Upper lobe of left lung (tissue), 6 donors: Measurements from ENCODE around the gene CFAP58. TPM values are rescaled to one million over a fixed set of nuclear protein-coding genes. Genes with fewer than 3 reads are reported as not detected.

Source experiments
- ATAC-seq, 2 donors: fragments of 200-7000 bp; cut with Tn5 transposase; one replicate each; pipeline ENCODE4 v1.9.1; 2022; ENCODE audit warnings: mild to moderate bottlenecking in 2 of 2, moderate library complexity in 2 of 2; ENCODE audit not compliant: low FRiP score in 2 of 2
- DNase-seq, 2 donors: peaks; one replicate each; pipeline ENCODE4 v3.0.0-alpha.2; 2019 to 2020
- H3K27ac ChIP-seq, 4 donors: fragments of 200-600 bp; sonication (generic); one replicate each; pipeline ENCODE4 v1.5.1; 2016 to 2019
- H3K27me3 ChIP-seq, 4 donors: fragments of 200-600 bp; sonication (generic); one replicate each; pipeline ENCODE4 v1.5.1; 2017 to 2019
- H3K36me3 ChIP-seq, 4 donors: fragments of 200-600 bp; sonication (generic); one replicate each; pipeline ENCODE4 v1.5.1; 2016 to 2019
- H3K4me1 ChIP-seq, 4 donors: fragments of 200-600 bp; sonication (generic); one replicate each; pipeline ENCODE4 v1.5.1; 2018 to 2019
- H3K4me3 ChIP-seq, 4 donors: fragments of 200-600 bp; sonication (generic); one replicate each; pipeline ENCODE4 v1.5.1; 2017 to 2019; ENCODE audit warnings: mild to moderate bottlenecking in 2 of 4, moderate library complexity in 1 of 4
- H3K9me3 ChIP-seq, 4 donors: fragments of 200-600 bp; sonication (generic); one replicate each; pipeline ENCODE4 v1.5.1; 2018 to 2019
- EP300 ChIP-seq, 4 donors: sonication (generic); formaldehyde crosslinking; IDR thresholded peaks; one replicate each; pipeline ENCODE4 v1.5.1; 2017; ENCODE audit warnings: antibody characterized with exemption in 4 of 4, control low read depth in 2 of 4
- POLR2A ChIP-seq, 4 donors: fragments of 450-650 bp; IDR thresholded peaks; one replicate each; pipeline ENCODE4 v1.5.1; 2016 to 2017; ENCODE audit warnings: antibody characterized with exemption in 4 of 4, mild to moderate bottlenecking in 2 of 4
- POLR2AphosphoS5 ChIP-seq, 2 donors: sonication (generic); formaldehyde crosslinking; IDR thresholded peaks; one replicate each; pipeline ENCODE4 v1.5.1; 2017; ENCODE audit warnings: antibody characterized with exemption in 2 of 2
- WGBS, 2 donors: methylation state at CpG; one replicate each; pipeline ENCODE4 v1.1.5; 2017 to 2018; 5-methylcytosine and 5-hydroxymethylcytosine counted together
- total RNA-seq, 6 donors: library from RNA; depleted of rRNA in 4 of 6; stranded (reverse); fragments of >200 nt in 4 of 6; gene quantifications; one replicate each; pipeline versions ENCODE4 v1.1.0 to v1.2.1, GENCODE V29; 2016 to 2021
- TF ChIP-seq, protein P1 (sequence below), 6 experiments: fragments of 450-650 bp in 4 of 6; fragments of 200-600 bp in 2 of 6; sonication (generic) in 2 of 6; IDR thresholded peaks; one replicate each; pipeline ENCODE4 v1.5.1; 2016 to 2019; ENCODE audit warnings: antibody characterized with exemption in 6 of 6
- donor health status: DM: no; HTN: no; CAD: no; lungs with moderate emphysema.
- donor health status: DM: no; HTN: yes; CAD: no; lungs with severe emphysema.

CFAP58 gene
- total RNA-seq, 6 donors from 2014 or later = 0.14 to 11.0 (median 1.0) TPM

DNA sequence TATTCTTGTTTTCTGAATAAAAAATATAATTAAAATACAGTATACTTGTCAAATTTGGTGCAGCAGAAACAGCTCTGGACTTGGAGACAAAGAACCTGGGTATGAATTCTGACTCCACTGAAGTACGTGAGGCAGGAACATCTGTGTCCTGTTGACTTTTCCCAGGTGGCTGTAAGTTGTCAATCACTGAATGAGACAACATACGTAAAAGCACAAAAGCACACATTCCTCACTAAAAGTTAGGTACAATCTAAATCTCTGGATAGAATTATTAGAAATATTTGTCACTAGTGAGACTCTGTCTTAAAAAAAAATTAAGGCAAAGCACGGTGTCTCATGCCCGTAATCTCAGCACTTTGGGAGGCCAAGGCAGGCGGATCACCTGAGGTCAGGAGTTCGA, 18.1 kb downstream of the CFAP58 start:
- no peak for TF ChIP-seq POLR2AphosphoS5 (IDR thresholded peaks at IDR 0.05)
- TF ChIP-seq POLR2A (IDR thresholded peaks at IDR 0.05) = no peak
- TF ChIP-seq, protein P1, sequence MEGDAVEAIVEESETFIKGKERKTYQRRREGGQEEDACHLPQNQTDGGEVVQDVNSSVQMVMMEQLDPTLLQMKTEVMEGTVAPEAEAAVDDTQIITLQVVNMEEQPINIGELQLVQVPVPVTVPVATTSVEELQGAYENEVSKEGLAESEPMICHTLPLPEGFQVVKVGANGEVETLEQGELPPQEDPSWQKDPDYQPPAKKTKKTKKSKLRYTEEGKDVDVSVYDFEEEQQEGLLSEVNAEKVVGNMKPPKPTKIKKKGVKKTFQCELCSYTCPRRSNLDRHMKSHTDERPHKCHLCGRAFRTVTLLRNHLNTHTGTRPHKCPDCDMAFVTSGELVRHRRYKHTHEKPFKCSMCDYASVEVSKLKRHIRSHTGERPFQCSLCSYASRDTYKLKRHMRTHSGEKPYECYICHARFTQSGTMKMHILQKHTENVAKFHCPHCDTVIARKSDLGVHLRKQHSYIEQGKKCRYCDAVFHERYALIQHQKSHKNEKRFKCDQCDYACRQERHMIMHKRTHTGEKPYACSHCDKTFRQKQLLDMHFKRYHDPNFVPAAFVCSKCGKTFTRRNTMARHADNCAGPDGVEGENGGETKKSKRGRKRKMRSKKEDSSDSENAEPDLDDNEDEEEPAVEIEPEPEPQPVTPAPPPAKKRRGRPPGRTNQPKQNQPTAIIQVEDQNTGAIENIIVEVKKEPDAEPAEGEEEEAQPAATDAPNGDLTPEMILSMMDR (IDR thresholded peaks at IDR 0.05) = no peak
- no peak for TF ChIP-seq EP300 (IDR thresholded peaks at IDR 0.05)
- H3K4me3 ChIP-seq = no peak overlapping the region
- no peaks in the 10 kb centered on the region for H3K4me1 ChIP-seq
- WGBS, 2 donors = 91 to 96% methylated on average over 6 of the region's 6 CpGs
- no peaks in the 10 kb centered on the region for H3K36me3 ChIP-seq
- H3K27ac ChIP-seq = no peak overlapping the region
- DNase-seq (no peak), ATAC-seq (no peak)
- H3K9me3 ChIP-seq = peaks cover 0 to 11% (median 5%) of the 10 kb centered on the region in 4 donors
- no peaks in the 10 kb centered on the region for H3K27me3 ChIP-seq

DNA sequence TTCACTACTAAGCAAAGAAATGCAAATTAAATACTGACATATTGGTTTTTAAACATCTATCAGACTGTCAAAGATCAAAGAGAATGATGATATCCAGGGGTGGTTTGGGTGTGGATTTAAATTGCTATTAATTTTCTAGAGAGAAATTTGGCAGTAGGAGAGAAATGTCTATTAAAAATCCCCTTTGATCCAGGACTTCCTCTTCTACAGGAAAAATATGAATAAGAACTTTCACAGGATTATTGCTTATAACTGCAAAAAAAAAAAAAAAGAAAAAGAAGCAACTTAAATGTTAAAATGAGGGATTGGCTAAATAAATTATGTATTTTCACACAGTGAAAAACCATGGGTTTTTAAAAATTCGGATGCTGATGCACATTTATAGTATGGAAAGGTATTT, 21.0 kb downstream of the CFAP58 start:
- H3K27me3 ChIP-seq = no peaks in the 10 kb centered on the region
- no peak for TF ChIP-seq POLR2AphosphoS5 (IDR thresholded peaks at IDR 0.05)
- TF ChIP-seq EP300 (IDR thresholded peaks at IDR 0.05) = no peak
- no peak for TF ChIP-seq POLR2A (IDR thresholded peaks at IDR 0.05)
- TF ChIP-seq, protein P1 (IDR thresholded peaks at IDR 0.05) = no peak
- H3K36me3 ChIP-seq = no peaks in the 10 kb centered on the region
- 77 to 92% methylated on average over 1 of the region's 1 CpG for WGBS, 2 donors
- no peak overlapping the region for H3K4me3 ChIP-seq
- no peak for DNase-seq
- ATAC-seq = no peak
- no peak overlapping the region for H3K27ac ChIP-seq
- H3K4me1 ChIP-seq = no peaks in the 10 kb centered on the region
- peaks cover 0 to 11% (median 5%) of the 10 kb centered on the region in 4 donors for H3K9me3 ChIP-seq

DNA sequence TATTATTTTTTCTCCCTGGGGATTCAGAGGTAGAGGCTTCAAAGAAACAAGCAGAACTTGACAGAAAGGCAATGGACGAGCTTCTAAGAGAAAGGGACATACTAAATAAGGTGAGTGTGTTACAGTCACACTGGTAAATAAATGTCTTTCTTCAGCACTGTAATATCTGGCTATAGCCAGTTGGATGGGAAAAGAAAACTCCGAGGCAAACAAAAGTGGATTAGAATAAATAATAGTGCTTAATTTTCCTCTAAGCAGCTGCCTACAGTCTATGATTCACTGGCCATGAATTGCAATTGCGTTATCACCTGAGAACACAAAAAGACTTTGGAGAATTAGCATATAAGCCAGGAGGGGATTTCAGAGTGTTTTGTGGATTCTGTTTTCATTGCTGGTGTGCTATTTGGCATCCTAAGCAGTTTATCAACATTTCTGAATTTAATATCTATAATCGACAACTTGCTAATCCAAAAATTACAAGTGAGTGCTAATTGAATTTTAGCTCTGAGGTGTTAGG, 23.2 kb downstream of the CFAP58 start:
- DNase-seq = no peak
- Histone ChIP-seq H3K36me3 (no peaks in the 10 kb centered on the region), H3K9me3 (peaks cover 0 to 4% (median 2%) of the 10 kb centered on the region in 4 donors), H3K4me1 (no peaks in the 10 kb centered on the region), H3K4me3 (no peak overlapping the region), H3K27ac (no peak overlapping the region), H3K27me3 (no peaks in the 10 kb centered on the region)
- ATAC-seq = no peak
- 79 to 82% methylated on average over 4 of the region's 4 CpGs for WGBS, 2 donors
- TF ChIP-seq POLR2AphosphoS5 (IDR thresholded peaks at IDR 0.05) (no peak), POLR2A (IDR thresholded peaks at IDR 0.05) (no peak), EP300 (IDR thresholded peaks at IDR 0.05) (no peak)
- TF ChIP-seq, protein P1 (IDR thresholded peaks at IDR 0.05) = no peak

DNA sequence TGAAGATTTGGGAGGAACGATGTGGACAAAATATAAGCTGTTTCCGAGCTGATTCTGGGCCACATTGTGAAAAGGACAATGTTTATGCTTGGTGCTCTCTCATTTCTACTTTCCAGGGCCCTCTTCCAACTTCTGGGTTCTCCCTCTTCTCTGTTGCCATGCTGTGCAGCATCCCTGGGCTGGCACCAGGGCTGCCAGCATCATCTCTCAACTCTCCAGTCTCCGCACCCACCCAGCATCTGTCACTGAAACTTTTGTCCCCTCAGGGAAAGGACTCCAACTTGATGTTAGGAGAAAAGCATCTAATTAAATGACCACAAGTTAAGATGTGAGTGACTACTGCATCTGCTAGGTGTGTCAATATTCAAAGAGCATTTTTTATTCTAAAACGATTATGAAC, 26.7 kb downstream of the CFAP58 start:
- TF ChIP-seq POLR2A (IDR thresholded peaks at IDR 0.05) = no peak
- Histone ChIP-seq H3K4me1 (no peaks in the 10 kb centered on the region), H3K4me3 (no peak overlapping the region), H3K36me3 (no peaks in the 10 kb centered on the region), H3K27me3 (no peaks in the 10 kb centered on the region), H3K27ac (no peak overlapping the region), H3K9me3 (no peaks in the 10 kb centered on the region)
- ATAC-seq (no peak), DNase-seq (no peak)
- 87% methylated on average over 4 of the region's 4 CpGs for WGBS, 2 donors

DNA sequence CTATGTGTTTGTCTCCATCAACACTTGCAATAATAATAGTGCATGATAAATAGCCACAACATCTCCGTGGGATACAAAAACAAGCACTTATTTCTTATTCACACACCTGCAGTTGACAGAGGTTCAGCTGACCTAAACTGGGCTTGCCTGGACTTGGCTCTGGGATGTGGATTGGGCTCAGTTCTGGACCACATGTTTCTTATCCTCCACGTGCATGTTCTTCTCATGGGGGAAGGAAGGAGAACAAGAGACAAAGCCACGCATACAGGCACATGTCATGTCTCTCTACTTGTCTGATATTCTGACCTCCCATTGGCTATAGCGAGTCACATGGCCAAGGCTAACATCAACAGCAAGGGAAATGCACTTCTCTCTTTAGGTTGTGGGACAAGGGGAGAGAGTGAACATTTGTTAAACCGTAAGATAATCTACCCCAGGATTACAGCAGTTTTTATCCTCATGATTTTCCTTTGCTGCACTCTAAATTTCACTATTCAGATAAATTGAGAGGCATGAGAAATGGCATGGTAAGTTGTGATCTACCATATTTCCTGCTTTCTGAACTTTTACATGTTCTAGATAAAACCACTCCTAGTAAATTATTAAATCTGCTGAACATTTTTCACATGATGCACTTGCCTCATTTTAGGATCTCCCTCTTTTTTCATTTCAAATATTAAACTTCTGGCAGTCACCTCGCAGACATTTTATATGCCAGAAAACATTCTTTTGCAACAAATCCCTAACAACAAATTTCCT, 33.7 kb downstream of the CFAP58 start:
- no peaks in the 10 kb centered on the region for H3K27me3 ChIP-seq
- no peaks in the 10 kb centered on the region for H3K9me3 ChIP-seq
- ATAC-seq = no peak
- no peak overlapping the region for H3K27ac ChIP-seq
- TF ChIP-seq POLR2A (IDR thresholded peaks at IDR 0.05) (no peak), POLR2AphosphoS5 (IDR thresholded peaks at IDR 0.05) (no peak), EP300 (IDR thresholded peaks at IDR 0.05) (no peak)
- TF ChIP-seq, protein P1 (IDR thresholded peaks at IDR 0.05) = no peak
- no peak overlapping the region for H3K4me3 ChIP-seq
- no peaks in the 10 kb centered on the region for H3K36me3 ChIP-seq
- 58 to 63% methylated on average over 6 of the region's 6 CpGs for WGBS, 2 donors
- no peak for DNase-seq
- no peaks in the 10 kb centered on the region for H3K4me1 ChIP-seq
